HG02642 (cell line): Measurements from ENCODE around the gene CAVIN2.
"Not testable (repeated sequence)": the region's sequence is repeated elsewhere in the genome, so short reads cannot be mapped to it uniquely, and the experiment has no call there.

ENCODE experiments used
- ATAC-seq: cut with Tn5 transposase; IDR thresholded peaks from one replicate; pipeline ENCODE4 v1.9.1; 2021; ENCODE audit warnings: mild to moderate bottlenecking; ENCODE audit not compliant: unreplicated experiment, poor library complexity

Gene CAVIN2

DNA sequence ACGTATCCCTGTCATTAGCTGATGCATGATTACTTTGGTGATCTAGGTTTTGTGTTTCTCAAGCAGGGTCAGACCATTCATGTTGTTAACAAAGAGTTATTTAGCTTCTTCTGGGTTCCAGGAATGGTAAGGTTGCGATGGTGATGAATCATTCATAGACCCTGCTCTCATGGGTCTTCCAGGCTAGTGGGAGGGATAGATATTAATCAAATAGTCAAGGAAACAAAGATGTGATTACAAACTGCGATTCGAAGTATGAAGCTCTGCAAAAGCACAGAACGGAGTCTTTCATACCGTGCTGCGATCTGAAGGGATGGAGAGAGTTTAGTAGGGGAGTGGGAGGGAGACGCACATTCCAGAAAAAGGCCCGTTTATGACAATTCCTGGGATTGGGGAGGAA is 42.1 kb downstream of the CAVIN2 start:
- ATAC-seq, result no peak

DNA sequence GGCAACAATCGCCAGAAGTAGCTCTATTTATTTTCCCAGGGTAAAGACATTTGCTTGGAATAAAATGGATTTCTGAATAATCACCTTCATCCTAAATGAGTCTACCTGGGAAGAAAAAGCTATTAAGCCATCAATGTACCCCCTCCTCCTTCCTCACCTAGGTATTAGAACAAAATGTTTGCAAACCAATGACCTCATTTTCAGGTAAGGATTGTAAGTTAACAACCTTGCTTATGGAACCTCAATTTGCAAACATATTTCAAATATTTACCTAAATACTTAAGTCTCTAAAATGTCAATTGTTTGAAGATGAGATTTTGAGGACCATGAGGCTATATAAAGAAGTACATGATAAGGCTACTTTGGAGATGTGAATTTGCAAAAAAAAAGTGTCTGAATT is 43.9 kb downstream of the CAVIN2 start:
- ATAC-seq, result no peak

DNA sequence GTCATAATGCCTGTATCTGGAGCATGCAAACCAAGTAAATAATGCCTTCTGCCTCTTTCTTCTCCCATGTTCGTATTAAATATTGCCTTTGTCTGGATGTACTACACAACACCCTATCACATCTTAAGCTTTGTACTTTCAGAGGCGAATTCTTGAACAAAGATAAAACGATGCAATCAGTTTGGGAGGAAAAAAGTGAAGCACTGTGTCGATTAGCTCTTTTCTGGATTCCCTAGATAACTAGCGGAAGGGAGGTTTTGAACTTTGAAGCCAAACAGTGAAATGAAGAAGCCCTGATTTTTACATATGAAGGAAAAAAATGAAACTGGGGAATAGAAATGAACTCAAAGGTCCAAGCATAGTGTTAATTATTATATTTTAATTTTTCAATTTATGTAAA is 44.7 kb downstream of the CAVIN2 start:
- no peak for ATAC-seq

DNA sequence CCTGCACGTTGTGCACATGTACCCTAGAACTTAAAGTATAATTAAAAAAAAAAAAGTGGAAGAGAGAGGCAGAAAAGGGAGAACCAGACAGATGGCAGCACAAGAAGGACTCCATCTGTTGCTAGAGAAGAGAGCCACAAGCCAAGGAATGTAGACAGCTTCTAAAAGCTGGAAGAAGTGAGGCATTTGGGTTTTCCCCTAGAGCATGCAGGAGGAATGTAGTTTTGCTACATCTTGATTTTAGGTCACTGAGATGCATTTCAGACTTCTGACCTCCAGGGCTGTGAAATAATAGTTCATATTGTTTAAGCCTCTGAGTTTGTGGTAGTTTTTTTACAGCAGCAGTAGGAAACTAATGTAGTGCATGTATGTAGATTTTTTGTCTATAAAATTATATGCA is 46.0 kb downstream of the CAVIN2 start:
- ATAC-seq, result no peak

DNA sequence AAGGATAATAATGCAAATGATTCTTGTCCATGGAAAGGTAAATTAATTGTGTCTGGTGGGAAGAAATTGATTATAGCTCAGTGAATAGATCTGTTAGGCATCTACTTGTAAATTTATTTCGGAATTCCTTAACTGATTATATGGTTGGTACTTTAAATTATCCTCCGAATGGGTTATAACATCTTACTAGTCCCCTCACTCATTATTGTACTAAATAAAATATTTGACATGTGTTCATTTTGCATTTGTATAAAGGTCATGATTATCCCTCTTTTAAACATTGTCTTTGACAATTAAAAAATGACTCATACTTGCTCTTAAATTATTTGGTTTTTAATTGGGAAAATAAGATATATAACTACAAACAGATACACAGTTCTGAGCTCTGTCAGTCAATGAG is 47.4 kb downstream of the CAVIN2 start:
- no peak for ATAC-seq

GRCh38 chr2:191797942-191798876 is 48.7 kb downstream of the CAVIN2 start:
- no peak for ATAC-seq

- ATAC-seq, result no peak
These were observed 49.4 kb downstream of the CAVIN2 start for GRCh38 chr2:191797500-191797899.

- ATAC-seq, result no peak
These were observed 51.2 kb downstream of the CAVIN2 start for GRCh38 chr2:191795715-191796114.

GRCh38 chr2:191791953-191792560 is 54.8 kb downstream of the CAVIN2 start:
- ATAC-seq, result no peak

DNA sequence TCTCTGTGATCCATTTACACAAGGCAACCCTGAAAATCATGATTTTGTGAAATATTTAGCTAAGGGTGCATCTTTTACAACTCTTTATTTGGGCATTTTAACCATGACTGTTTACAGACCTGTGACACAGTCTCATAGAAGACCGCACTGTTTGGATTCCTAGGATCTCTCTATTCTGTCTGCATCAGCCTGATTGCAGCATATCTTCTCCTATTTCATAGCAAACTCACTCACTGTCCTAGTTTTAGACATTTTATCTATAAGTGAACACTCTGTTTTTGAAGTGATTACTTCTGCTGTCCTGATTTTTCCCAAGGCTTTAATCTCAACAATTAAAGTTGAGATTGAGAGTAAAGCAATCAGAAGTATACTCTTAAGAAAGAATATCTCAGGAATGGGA is 56.2 kb downstream of the CAVIN2 start:
- ATAC-seq, result no peak

GRCh38 chr2:191789796-191790195 is 57.1 kb downstream of the CAVIN2 start:
- no peak for ATAC-seq

GRCh38 chr2:191786694-191787093 is 60.2 kb downstream of the CAVIN2 start:
- ATAC-seq, result no peak

DNA sequence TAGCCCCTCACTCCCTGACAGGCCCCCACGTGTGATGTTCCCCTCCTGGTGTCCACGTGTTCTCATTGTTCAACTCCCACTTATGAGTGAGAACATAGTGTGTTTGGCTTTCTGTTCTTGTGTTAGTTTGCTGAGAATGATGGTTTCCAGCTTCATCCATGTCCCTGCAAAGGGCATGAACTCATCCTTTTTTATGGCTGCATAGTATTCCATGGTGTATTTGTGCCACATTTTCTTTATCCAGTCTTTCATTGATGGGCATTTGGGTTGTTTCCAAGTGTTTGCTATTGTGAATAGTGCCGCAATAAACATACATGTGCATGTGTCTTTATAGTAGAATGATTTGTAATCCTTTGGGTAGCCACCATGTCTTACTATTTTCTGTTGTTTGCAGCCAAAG is 61.2 kb downstream of the CAVIN2 start:
- not testable (repeated sequence) for ATAC-seq
